A172 (cell line): Measurements from ENCODE around the gene MAMDC4. TPM values are rescaled to one million over a fixed set of nuclear protein-coding genes. Genes with fewer than 3 reads are reported as not detected.
"Not testable (repeated sequence)": the region's sequence is repeated elsewhere in the genome, so short reads cannot be mapped to it uniquely, and the experiment has no call there.

Experiments used
- DNase-seq: peaks from one replicate; pipeline ENCODE4 v3.0.0-alpha.2; 2015; ENCODE audit warnings: low spot score
- total RNA-seq: library from RNA; depleted of rRNA; stranded (reverse); fragments of >200 nt; shearing (Covaris generic); gene quantifications from 2 replicates; pipeline ENCODE4 v1.2.3, GENCODE V29; 2014; rRNA removed

MAMDC4 gene
- total RNA-seq = 7.3 and 8.0 TPM in 2 replicates

GRCh38 chr9:136851941-136852663, at the start of gene MAMDC4:
TSS of gene MAMDC4 (plus strand) at chr9:136852346. CDS start at chr9:136852417, 71 bp downstream.
- no peak for DNase-seq

GRCh38 chr9:136803009-136803550, 49.1 kb upstream of the MAMDC4 start:
- DNase-seq = not testable (repeated sequence)

- no peak for DNase-seq
These were observed 48.3 kb upstream of the MAMDC4 start for GRCh38 chr9:136803551-136804508.

- DNase-seq = no peak
These were observed 47.5 kb upstream of the MAMDC4 start for GRCh38 chr9:136804509-136805206.

- no peak for DNase-seq
These were observed 46.9 kb upstream of the MAMDC4 start for GRCh38 chr9:136805207-136805740.

GRCh38 chr9:136806067-136806466, 46.1 kb upstream of the MAMDC4 start:
- DNase-seq = no peak

- no peak for DNase-seq
These were observed 45.4 kb upstream of the MAMDC4 start for GRCh38 chr9:136806631-136807201.

GRCh38 chr9:136807281-136808074, 44.7 kb upstream of the MAMDC4 start, which contains the start of gene RABL6:
TSS of gene RABL6 (plus strand) at chr9:136807948. CDS start at chr9:136808197, 249 bp downstream.
- peak; percentile 60 for DNase-seq

GRCh38 chr9:136808075-136808805, 43.9 kb upstream of the MAMDC4 start:
- DNase-seq = no peak

- no peak for DNase-seq
These were observed 43.4 kb upstream of the MAMDC4 start for GRCh38 chr9:136808806-136809158.

GRCh38 chr9:136814725-136815421, 37.3 kb upstream of the MAMDC4 start:
- DNase-seq = no peak

- DNase-seq = no peak
These were observed 36.7 kb upstream of the MAMDC4 start for GRCh38 chr9:136815422-136815782.

- DNase-seq = no peak
These were observed 30.9 kb upstream of the MAMDC4 start for GRCh38 chr9:136820971-136821825.

GRCh38 chr9:136821826-136822544, 30.2 kb upstream of the MAMDC4 start:
- no peak for DNase-seq

GRCh38 chr9:136823136-136824046, 28.8 kb upstream of the MAMDC4 start:
- DNase-seq = no peak

GRCh38 chr9:136824496-136825225, 27.5 kb upstream of the MAMDC4 start:
- no peak for DNase-seq
